Measurements from ENCODE around the gene STK17A.

GRCh38 chr7:43666938-43667337, 84.0 kb downstream of the STK17A start:
- TF ChIP-seq CTCF (IDR thresholded peaks at IDR 0.05; ENCODE audit: control extremely low read depth in 1 of 3, insufficient read depth in 1 of 3, low read depth in 1 of 3, low read length in 3 of 3) (no peak), SIX5 (IDR thresholded peaks at IDR 0.05; ENCODE audit: low read depth, low read length) (no peak), TCF12 (IDR thresholded peaks at IDR 0.05; ENCODE audit: low read depth, low read length) (no peak), TEAD4 (IDR thresholded peaks at IDR 0.05; ENCODE audit: low read depth, low read length) (no peak), EP300 (IDR thresholded peaks at IDR 0.05; ENCODE audit: borderline replicate concordance in 1 of 2, low read depth in 2 of 2, low read length in 2 of 2) (no peak)
